ENCODE measurements around the gene PEX10.

PEX10 gene

DNA sequence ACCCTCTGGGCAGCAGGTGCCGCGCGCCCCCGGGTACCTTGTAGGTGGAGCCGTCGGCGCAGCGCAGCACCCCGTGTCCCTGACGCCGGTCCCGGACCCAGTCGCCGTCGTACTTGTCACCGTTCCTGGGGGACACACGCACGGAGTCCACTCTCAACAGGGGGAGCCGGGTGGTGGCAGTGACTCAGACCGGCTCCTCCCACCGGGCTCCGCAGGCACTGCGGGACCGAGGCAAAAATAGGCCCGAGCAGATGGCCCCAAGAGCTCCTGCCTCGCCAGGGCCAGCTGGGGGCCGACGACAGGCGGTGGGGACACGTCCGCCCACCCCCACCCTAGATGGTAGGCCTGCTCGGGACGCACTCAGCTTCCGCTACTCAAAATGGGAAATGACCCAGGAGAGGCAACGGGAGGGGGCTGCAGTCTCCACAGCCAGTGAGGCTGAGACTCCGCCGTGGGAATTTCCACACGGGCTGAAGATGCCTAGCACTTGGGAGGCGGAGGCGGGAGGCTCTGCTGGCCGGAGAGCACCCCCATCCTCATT lies 27.4 kb downstream of the PEX10 start:
- no peak for DNase-seq

DNA sequence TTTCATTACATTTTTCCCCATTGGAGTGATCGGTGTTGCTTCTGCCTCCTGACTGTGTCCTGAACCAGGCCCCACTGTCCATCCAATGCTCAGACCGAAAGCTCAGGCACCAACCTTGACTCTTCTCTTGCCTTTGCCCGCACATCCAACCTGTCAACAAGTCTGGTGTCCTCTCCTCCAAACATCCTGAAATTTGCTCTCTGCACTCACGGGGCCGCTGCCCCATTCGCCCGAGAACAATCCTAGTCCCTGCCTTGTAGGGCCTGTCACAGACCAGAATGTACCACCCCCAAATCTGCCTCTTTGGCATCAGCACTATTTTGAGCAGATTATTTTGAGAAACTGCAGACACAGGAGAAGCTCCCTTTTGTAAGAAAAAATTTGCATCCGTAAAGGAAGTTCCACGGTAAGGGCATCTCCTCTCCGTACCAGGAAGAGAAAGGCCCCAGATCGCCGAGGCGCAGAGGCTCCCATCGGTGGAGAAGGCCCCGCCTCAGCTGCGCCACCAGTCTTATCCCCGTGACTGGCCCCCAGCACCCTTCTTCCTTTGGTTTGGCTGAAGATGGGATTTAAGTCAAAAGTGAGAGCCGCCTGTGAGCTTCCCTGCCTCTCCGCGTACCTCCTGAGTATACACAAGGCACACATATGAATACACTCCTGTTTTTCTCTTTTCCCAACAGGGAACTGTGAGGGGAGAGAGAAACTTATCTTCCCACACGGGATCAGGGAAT lies 28.1 kb downstream of the PEX10 start:
- DNase-seq = no peak

- DNase-seq = no peak
These were observed 28.8 kb downstream of the PEX10 start for GRCh38 chr1:2383576-2383975.

GRCh38 chr1:2382621-2383361 lies 29.6 kb downstream of the PEX10 start:
- DNase-seq = no peak

GRCh38 chr1:2381741-2382620 lies 30.4 kb downstream of the PEX10 start:
- peak; percentile 84 for DNase-seq

- DNase-seq = no peak
These were observed 31.4 kb downstream of the PEX10 start for GRCh38 chr1:2380816-2381591.

GRCh38 chr1:2379733-2380404 lies 32.5 kb downstream of the PEX10 start:
- no peak for DNase-seq

- DNase-seq = no peak
These were observed 33.2 kb downstream of the PEX10 start for GRCh38 chr1:2378956-2379732.

GRCh38 chr1:2378441-2378851 lies 33.9 kb downstream of the PEX10 start:
- DNase-seq = no peak

DNA sequence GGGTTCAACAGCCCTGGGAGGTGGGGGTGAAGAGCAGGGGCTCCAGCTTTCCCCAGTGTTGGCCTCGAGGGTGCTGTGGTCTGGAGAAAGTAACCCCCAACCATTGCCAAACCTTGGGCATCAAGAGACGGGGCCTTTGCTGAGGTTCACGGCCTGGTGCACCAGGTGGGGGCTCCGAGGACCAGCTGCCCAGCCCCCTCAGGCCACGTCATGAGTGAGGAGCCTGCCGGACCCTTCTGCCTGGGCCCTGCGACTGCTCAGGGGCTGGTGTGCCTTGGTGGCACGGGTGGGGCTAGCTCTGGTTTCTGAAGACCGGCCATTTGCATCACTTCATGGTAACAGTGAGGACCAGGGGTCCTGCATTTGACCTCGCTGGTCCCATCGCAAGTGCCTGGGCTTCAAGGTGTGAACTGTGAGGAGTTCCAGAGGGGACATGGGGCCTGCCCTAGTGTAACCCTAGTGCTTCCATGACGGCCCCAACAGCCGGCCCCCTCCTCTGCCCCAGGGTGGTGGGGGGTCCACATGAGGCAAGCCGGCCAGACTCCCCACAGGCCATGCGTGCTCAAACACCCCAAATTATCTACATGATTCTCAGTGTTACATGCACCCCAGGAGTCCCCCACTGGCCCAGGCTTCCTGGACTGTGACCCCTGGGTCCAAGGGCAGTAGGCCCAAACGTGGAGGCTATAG lies 34.5 kb downstream of the PEX10 start:
- no peak for DNase-seq

GRCh38 chr1:2376931-2377672 lies 35.3 kb downstream of the PEX10 start:
- DNase-seq = no peak

GRCh38 chr1:2376261-2376741 lies 36.1 kb downstream of the PEX10 start:
- DNase-seq = no peak

DNA sequence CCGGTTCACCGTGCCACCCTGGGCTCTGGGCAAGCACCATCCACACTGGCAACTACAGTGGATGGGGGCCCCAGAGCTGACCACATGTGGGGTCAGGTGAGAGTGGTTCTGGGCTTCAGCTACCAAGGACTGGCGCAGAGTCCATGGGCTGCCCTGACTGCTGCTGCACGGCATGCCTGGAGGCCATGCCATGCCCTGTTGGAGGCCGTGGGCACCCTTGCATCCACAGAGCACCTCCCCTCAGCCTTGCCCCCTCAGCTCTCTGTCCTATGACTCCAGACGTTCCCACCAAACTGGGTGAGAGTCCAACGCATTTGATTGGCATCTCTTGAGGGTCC lies 36.5 kb downstream of the PEX10 start:
- no peak for DNase-seq

GRCh38 chr1:2375246-2375922 lies 37.0 kb downstream of the PEX10 start:
- DNase-seq = no peak

DNA sequence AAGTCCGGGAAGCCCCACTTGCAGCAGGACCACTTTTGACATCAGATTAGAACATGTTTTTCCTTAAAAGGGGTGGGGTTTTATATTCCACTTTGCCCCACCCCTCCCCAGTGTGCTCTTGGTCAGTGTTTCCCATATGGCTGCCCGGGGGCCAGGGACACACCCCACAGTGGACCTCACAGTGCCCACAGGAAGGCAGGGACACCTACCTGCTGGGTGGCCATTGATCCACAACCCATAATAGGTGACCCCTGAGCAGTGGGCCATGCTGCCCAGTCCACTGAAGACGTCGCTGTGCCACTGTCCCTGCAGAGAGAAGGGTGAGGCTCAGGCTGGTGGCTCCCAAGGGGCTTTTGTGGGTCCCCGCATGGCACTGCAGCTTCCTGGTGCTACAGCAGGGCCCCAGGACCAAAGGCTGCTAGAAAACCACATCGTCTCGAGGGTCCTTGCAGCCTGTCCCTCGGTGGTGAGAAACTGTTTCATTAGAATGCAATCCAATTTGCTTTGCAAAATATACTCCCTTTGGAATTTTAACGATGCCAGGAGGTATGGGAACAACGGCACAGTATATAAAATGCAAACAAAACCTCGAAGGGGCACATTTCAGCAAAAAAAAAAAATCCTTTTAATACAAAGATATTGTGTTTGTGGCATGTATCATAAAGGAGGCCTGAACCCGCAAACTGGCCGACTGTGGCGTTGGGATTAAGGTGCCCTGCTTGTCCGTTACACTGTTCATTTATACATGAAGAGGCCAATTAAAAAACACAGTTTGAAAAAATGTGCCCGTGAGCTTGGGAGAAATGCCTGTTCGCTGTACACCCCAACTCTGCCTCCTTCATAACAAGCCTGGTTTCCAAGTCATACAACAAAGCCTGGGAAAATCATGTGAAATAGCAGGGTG lies 37.9 kb downstream of the PEX10 start:
- no peak for DNase-seq

DNA sequence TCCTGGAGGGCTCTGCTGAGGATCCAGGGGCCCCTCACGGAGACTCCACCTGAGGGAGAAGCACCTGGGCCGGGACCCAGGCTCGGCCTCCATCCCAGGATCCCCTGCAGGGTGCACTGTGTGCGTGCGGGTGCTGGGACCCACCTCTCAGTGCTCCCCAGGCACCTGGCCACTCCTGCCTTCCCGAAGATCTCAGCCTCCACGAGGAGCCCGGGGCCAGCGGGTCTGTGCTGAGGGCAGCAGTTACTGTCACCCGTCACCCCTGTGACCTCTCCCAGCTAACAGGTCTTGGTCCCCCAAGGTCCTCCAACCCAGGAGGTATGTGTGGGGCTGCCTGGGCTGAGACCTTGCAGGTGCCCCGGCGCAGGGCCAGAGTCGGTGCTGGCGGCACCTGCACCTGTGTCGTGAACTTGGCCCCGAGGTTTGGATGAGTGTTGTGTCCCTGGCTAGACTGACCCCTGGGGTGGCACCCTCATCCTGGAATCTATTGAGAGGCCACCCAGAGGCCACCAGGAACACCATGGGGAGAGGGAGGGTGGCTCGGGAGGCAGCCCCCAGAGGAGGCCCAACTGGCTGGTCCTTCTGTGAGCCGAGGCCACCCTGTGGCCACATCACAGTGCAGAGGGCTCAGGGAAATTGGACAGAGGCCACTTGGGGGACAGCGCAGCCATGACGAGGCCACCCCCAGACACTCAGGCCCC lies 38.7 kb downstream of the PEX10 start:
- no peak for DNase-seq
